Stimulated activated CD4-positive, alpha-beta T cell treated with anti-CD3 and anti-CD28 coated beads, Interleukin-1b, Interleukin-23, amount 100 ng/mL, for 24 hours (primary cell): ENCODE results near the gene AMER3.

Source experiments
- DNase-seq, 4 experiments: peaks; one replicate each; pipeline ENCODE4 v3.0.0-alpha.2; 2020; ENCODE audit warnings: low read depth in 4 of 4, low spot score in 1 of 4

The AMER3 gene

DNA sequence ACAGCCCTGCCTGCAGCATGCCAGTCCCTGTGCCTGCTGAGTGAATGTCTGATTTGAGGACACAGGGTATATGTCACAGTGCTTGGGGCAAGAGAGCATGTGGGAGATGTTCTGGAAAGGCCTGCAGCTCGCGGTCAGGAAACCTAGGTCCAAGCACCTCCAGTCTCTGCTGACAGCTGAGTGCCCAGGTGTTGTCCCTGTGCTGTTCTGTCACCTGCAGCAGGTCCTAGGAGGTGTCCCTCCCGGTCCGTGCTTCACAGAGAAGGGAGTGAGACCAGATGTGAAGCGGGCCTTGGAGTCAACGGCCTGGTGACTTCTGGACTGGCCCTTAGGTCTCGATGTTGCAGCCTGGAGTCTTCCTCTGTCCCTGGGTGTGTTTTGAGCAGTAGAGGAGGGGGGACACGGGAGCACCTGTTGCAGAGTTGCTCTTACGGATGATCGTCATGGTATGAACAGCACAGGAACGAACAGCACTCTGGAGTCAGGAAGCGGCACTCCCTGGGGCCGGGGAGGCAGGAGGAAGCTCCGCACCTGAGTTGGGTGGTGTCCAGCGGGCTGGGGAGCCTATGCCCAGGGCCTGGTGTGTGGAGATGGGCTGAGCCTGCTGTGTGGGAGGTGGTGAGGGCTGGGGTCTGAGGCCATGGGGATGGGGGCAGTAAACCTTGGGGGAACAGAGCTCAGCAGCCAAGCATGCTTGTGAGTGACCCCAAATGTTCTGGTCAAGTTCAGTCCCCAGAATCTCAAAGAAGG lies 59.8 kb downstream of the AMER3 start:
- DNase-seq, result no peak
